Parathyroid adenoma (tissue), 2 donors: ENCODE data around the gene C2CD2L.

Experiments used
- H2AFZ ChIP-seq: fragments of 300-600 bp; sonication (generic); one replicate; pipeline ENCODE4 v1.7.0; 2017; ENCODE audit warnings: antibody characterized with exemption, mild to moderate bottlenecking
- H3K27ac ChIP-seq: fragments of 300-600 bp; sonication (generic); one replicate; pipeline ENCODE4 v1.7.0; 2017
- H3K27me3 ChIP-seq: fragments of 300-600 bp; sonication (generic); one replicate; pipeline ENCODE4 v1.7.0; 2017; ENCODE audit warnings: low read length; ENCODE audit not compliant: control insufficient read depth, insufficient read depth
- H3K36me3 ChIP-seq: fragments of 300-600 bp; sonication (generic); one replicate; pipeline ENCODE4 v1.7.0; 2017; ENCODE audit warnings: low read length; ENCODE audit not compliant: control insufficient read depth, insufficient read depth
- H3K4me1 ChIP-seq: fragments of 300-600 bp; sonication (generic); one replicate; pipeline ENCODE4 v1.7.0; 2017; ENCODE audit warnings: control low read depth
- H3K4me2 ChIP-seq: fragments of 300-600 bp; sonication (generic); one replicate; pipeline ENCODE4 v1.7.0; 2017; ENCODE audit warnings: low read length
- H3K4me3 ChIP-seq: fragments of 300-600 bp; sonication (generic); one replicate; pipeline ENCODE4 v1.7.0; 2017; ENCODE audit warnings: low read depth, low read length
- H3K79me2 ChIP-seq: fragments of 300-600 bp; sonication (generic); one replicate; pipeline ENCODE4 v1.7.0; 2017; ENCODE audit warnings: control low read depth
- H3K9ac ChIP-seq: fragments of 300-600 bp; sonication (generic); one replicate; pipeline ENCODE4 v1.7.0; 2017; ENCODE audit warnings: mild to moderate bottlenecking
- H3K9me3 ChIP-seq: fragments of 300-600 bp; sonication (generic); one replicate; pipeline ENCODE4 v1.7.0; 2017; ENCODE audit warnings: low read length; ENCODE audit not compliant: control insufficient read depth
- CTCF ChIP-seq: fragments of 300-600 bp; sonication (generic); IDR thresholded peaks from one replicate; pipeline ENCODE4 v1.7.0; 2017; ENCODE audit warnings: antibody characterized with exemption, mild to moderate bottlenecking
- donor health status: primary hyperparathyroidism.

The C2CD2L gene

DNA sequence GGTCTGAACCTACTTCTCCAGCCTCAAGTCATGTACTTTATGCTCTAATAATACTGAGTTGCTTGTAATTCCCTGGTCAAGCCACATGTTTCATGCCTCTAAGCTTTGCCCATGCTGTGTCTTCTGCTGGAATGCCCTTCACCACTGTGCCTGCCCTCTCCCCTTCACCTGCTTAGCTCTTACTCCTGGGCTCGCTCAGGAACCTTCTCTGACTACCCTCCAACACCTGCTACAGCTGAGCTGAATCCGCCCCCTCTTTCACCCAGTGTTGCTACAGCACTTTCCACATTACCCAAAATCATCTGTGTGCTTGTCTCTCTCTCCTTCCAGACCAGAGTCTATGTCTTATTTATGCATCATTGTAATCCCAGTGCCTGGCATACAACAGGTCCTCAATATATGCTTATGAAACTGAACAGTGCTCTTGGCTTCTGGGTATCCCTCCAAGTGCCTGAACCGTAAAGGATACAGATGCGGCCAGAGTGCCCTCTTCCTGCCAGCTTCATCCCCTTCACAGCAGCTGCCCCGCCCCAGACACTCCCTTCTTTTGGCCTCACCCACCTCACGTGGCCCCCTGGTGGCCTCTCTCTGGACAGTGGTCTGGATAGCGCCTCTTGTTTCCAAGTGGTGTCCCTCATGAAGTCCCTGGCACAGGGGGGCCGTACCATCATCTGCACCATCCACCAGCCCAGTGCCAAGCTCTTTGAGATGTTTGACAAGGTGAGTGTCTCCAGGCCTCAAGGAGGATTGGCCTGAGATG is 48.8 kb downstream of the C2CD2L start:
- Histone ChIP-seq H3K4me3 (no peak overlapping the region), H2AFZ (no peak overlapping the region), H3K4me1 (peaks cover 2% of the 10 kb centered on the region), H3K36me3 (no peaks in the 10 kb centered on the region), H3K27ac (peak overlapping the region; percentile 15), H3K27me3 (no peaks in the 10 kb centered on the region), H3K9ac (no peak overlapping the region), H3K9me3 (no peaks in the 10 kb centered on the region), H3K4me2 (no peak overlapping the region), H3K79me2 (no peaks in the 10 kb centered on the region)
- peak; percentile 32 for TF ChIP-seq CTCF

DNA sequence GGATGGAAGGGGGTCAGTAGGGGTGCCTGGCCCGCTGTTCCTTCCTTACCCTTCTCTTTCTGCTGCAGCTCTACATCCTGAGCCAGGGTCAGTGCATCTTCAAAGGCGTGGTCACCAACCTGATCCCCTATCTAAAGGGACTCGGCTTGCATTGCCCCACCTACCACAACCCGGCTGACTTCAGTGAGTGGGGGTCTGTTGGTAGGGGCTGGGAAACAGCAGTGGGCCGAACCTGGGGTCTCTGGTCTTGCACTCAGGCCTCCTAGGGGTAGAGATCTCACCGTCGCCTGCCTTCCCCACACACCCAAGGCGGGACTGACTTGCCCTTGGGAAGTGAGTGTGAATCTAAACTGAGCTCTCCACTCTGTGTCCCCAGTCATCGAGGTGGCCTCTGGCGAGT is 49.4 kb downstream of the C2CD2L start:
- no peak for TF ChIP-seq CTCF
- H3K4me1 ChIP-seq: peaks cover 2% of the 10 kb centered on the region
- H3K9me3 ChIP-seq: no peaks in the 10 kb centered on the region
- no peak overlapping the region for H3K4me2 ChIP-seq
- H3K4me3 ChIP-seq: no peak overlapping the region
- no peaks in the 10 kb centered on the region for H3K27me3 ChIP-seq
- no peaks in the 10 kb centered on the region for H3K36me3 ChIP-seq
- no peaks in the 10 kb centered on the region for H3K79me2 ChIP-seq
- no peak overlapping the region for H2AFZ ChIP-seq
- H3K27ac ChIP-seq: no peak overlapping the region
- no peak overlapping the region for H3K9ac ChIP-seq

DNA sequence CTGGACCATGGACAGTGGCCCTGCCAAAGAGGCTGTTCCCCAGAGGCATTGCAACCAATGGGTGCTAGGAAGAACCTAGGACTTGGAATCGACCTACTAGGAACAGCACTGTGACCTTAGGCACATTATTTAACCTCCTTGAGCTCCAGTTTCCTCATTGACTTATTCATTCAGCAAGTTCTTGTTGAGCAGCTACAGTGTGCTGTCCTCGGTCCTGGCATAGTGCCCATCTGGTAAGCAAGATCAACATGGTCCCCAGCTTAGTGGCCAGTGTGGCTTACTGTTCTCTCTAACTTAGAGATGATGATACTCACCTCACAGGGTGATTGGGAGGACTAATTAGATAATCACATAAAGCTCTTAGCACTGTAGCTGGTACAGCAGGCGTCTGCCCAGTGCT is 49.9 kb downstream of the C2CD2L start:
- Histone ChIP-seq H3K4me3 (no peak overlapping the region), H3K4me2 (no peak overlapping the region), H2AFZ (no peak overlapping the region), H3K79me2 (no peaks in the 10 kb centered on the region), H3K27me3 (no peaks in the 10 kb centered on the region), H3K36me3 (no peaks in the 10 kb centered on the region), H3K9me3 (no peaks in the 10 kb centered on the region), H3K9ac (no peak overlapping the region), H3K4me1 (peaks cover 2% of the 10 kb centered on the region), H3K27ac (no peak overlapping the region)
- TF ChIP-seq CTCF: no peak

DNA sequence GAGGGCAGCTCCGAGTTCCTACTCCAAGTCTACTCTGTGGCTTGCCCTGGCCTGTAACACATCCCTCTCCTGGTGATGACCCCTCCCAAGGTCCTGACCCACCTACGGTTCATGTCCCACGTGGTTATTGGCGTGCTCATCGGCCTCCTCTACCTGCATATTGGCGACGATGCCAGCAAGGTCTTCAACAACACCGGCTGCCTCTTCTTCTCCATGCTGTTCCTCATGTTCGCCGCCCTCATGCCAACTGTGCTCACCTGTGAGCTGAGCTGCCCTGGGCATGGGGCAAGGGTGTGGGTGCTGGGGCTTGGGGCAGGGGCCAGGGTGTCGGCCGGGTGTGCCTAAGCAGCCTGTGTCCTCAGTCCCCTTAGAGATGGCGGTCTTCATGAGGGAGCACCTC is 51.3 kb downstream of the C2CD2L start:
- no peaks in the 10 kb centered on the region for H3K79me2 ChIP-seq
- TF ChIP-seq CTCF: no peak
- no peaks in the 10 kb centered on the region for H3K36me3 ChIP-seq
- H2AFZ ChIP-seq: no peak overlapping the region
- no peaks in the 10 kb centered on the region for H3K9me3 ChIP-seq
- H3K27ac ChIP-seq: no peak overlapping the region
- no peak overlapping the region for H3K9ac ChIP-seq
- H3K4me2 ChIP-seq: no peak overlapping the region
- H3K4me1 ChIP-seq: peaks cover 2% of the 10 kb centered on the region
- no peaks in the 10 kb centered on the region for H3K27me3 ChIP-seq
- no peak overlapping the region for H3K4me3 ChIP-seq

GRCh38 chr11:119160151-119160550 is 53.0 kb downstream of the C2CD2L start:
- Histone ChIP-seq H3K4me3 (no peak overlapping the region), H3K36me3 (no peaks in the 10 kb centered on the region), H3K27me3 (no peaks in the 10 kb centered on the region), H3K9me3 (no peaks in the 10 kb centered on the region), H3K4me1 (no peaks in the 10 kb centered on the region), H3K79me2 (no peaks in the 10 kb centered on the region), H3K4me2 (no peak overlapping the region), H2AFZ (no peak overlapping the region), H3K27ac (no peak overlapping the region), H3K9ac (no peak overlapping the region)
- TF ChIP-seq CTCF: no peak
